ENCODE measurements around the gene CST8.

DNA sequence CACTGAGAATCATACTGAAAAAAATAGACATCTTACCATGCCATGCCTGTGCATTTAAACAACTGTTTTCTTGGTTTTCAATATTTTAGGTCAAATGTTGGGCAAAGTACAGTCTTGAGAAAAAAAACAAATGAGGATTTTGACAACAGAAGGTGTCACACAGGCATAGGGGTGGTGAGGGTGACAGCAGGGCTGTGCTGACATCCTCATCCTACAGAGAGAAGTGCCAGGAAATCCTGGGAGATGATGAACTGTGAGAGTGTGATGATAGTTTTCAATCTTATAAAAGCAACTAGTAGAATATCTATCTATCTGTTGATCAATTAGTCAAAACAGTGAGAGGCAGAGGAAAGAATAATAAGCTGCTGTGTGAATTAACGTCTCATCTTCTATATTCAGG is 23.9 kb downstream of the CST8 start:
- TF ChIP-seq, protein P1, sequence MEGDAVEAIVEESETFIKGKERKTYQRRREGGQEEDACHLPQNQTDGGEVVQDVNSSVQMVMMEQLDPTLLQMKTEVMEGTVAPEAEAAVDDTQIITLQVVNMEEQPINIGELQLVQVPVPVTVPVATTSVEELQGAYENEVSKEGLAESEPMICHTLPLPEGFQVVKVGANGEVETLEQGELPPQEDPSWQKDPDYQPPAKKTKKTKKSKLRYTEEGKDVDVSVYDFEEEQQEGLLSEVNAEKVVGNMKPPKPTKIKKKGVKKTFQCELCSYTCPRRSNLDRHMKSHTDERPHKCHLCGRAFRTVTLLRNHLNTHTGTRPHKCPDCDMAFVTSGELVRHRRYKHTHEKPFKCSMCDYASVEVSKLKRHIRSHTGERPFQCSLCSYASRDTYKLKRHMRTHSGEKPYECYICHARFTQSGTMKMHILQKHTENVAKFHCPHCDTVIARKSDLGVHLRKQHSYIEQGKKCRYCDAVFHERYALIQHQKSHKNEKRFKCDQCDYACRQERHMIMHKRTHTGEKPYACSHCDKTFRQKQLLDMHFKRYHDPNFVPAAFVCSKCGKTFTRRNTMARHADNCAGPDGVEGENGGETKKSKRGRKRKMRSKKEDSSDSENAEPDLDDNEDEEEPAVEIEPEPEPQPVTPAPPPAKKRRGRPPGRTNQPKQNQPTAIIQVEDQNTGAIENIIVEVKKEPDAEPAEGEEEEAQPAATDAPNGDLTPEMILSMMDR (IDR thresholded peaks at IDR 0.05; ENCODE audit: low read depth, low read length), result no peak
- TF ChIP-seq POLR2A (IDR thresholded peaks at IDR 0.05; ENCODE audit: extremely low read depth, insufficient read length) (no peak), MYC (IDR thresholded peaks at IDR 0.05; ENCODE audit: low read depth, low read length) (no peak)
- TF ChIP-seq, protein P2, sequence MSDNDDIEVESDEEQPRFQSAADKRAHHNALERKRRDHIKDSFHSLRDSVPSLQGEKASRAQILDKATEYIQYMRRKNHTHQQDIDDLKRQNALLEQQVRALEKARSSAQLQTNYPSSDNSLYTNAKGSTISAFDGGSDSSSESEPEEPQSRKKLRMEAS (IDR thresholded peaks at IDR 0.05; ENCODE audit: low read depth, low read length), result no peak

Measured in NB4 (cell line).